HG02610 (cell line): ENCODE results near the gene PNMA8A.
"Not testable (repeated sequence)": the region's sequence is repeated elsewhere in the genome, so short reads cannot be mapped to it uniquely, and the experiment has no call there.

Experiments used
- ATAC-seq: cut with Tn5 transposase; IDR thresholded peaks from one replicate; pipeline ENCODE4 v1.9.1; 2021; ENCODE audit warnings: mild to moderate bottlenecking, moderate library complexity; ENCODE audit not compliant: unreplicated experiment

Gene PNMA8A, protein sequence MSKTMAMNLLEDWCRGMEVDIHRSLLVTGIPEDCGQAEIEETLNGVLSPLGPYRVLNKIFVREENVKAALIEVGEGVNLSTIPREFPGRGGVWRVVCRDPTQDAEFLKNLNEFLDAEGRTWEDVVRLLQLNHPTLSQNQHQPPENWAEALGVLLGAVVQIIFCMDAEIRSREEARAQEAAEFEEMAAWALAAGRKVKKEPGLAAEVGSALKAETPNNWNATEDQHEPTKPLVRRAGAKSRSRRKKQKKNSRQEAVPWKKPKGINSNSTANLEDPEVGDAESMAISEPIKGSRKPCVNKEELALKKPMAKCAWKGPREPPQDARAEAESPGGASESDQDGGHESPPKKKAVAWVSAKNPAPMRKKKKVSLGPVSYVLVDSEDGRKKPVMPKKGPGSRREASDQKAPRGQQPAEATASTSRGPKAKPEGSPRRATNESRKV

DNA sequence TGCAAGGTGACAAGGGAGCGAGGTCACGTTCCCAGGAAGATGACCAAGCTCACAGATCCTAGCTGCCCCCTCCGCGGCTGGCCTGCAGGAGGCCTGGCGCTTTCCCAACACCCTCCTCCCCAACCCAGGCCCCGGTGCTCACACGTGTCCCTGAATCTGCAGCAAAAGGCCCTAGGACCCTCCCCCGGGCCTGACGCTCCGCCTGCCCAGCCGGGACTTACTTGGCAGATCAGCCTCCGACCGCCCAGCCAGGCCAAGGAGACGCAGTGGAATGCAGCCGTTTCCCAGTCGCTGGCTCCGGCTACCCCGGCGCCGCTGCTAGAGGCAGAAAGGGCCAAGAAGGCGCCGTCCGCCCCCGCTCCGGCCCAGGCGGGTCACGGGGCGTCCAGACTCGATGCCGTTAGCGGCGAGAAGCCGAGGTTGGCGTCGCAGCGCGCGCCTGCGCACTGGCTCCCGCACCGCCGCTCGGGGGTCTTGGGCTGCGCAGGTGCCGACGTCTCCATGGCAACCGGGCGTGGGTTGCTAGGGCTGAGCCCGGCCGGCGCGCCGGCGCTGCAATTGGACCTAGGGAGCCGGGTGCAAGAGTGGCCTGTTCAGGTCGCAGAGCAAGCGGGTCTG lies at the start of gene PNMA8A:
Gene PNMA8A, minus strand, starts transcription at position 448 of the 618 bp plus-strand sequence. CDS start 528 bp downstream, outside the sequence.
- no peak for ATAC-seq

DNA sequence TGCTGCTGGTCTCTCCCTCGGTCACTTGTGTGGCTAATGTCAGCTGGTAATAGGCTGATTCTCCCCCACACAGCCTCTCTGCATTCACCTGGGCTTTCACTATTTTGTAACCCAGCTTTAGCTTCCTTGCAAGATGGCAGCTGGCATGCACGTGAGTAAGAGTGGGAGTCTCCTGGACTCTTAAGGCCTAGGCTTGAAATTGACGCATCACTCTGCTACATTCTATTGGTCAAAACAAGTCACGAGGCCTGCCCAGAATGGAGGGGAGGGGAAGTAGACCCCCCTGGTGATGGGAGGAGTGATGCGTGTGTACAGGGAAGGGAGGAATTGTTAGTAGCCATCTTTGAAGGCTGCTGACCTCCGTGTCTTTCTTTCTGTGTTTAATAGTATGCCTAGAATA lies 49.3 kb upstream of the PNMA8A start:
- no peak for ATAC-seq

DNA sequence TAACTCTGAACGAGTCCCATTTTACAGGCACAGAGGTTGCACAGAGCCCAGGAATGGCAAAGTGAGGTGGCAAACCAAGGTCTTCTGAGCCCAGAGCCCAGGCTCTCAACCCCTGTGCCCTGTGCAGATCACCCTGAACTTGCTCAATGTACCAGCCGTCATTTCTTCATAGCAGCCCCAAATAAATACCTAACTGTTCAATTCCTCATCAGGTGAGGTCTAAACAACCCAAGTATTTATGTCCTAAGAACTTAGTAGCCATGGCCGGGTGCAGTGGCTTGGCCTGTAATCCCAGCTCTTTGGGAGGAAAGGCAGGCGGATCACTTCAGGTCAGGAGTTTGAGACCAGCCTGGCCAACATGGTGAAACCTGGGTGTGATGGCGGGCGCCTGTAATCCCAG lies 46.1 kb upstream of the PNMA8A start:
- ATAC-seq = no peak

DNA sequence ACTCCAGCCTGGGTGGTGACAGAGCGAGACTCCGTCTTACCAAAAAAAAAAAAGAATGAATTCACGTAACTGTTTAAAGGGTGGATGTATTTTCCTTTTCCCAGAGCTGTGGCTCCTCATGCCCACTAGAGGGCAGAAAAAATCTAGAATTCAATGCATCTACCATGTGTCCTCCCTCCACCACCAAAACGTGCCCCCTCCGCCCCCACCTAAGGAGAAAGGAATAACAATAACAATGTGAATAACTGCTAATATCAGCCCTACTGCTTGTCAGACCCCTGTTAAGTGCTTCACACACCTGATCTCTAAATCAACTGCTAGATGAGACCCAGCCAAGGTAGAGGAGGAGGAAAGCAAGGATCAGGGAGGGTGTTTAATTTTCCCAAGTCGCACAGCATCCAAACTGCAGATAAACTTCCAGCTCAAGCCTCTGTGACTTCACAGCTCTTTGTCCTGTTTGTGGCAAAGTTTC lies 44.6 kb upstream of the PNMA8A start:
- ATAC-seq = no peak

DNA sequence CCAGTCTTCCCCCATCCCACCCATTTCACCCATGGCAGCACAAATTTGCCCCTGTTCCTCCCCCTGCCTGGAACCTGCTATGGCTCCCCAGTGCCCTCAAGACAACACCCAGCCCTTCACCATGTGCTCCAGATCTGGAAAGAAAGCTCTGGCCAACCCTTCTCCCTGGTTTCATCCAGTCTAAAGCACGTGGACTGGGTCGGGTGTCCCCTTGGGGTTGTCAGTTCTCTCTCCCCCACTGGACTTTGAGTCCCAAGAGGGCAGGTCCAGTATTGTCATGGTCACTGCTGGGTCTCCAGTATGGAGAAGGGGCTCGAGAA lies 43.9 kb upstream of the PNMA8A start:
- ATAC-seq = no peak

DNA sequence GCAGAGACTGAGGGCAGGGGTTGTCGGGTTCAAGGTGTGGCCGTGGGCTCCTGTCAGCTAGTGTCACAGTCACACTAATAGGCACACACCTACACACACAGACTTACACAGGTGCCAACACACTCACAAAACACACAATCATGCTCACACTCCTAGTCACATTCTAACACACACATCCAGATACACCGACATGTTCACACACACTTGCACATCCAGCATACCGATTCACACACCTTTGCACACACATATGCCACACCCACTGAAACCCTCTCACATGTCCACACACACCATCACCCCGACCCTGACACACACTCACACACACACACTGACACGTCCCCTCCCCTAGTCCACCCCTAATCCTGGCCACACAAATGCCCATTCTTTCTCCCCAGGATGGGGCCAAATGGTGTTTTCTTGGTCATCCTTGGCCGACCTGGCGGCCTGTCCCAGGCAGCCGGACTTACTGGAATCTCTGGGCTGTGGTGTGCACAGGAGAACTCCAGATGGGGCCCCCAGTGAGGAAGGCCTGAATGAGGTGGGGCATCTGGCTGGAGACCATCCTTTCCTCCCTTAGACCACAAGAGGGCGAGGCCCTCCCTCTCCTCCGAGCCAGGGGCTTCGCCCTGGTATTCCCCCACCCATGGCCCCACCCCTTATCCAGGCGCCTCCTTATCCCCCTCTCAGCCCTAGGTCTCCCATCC lies 43.4 kb upstream of the PNMA8A start:
- ATAC-seq = no peak

DNA sequence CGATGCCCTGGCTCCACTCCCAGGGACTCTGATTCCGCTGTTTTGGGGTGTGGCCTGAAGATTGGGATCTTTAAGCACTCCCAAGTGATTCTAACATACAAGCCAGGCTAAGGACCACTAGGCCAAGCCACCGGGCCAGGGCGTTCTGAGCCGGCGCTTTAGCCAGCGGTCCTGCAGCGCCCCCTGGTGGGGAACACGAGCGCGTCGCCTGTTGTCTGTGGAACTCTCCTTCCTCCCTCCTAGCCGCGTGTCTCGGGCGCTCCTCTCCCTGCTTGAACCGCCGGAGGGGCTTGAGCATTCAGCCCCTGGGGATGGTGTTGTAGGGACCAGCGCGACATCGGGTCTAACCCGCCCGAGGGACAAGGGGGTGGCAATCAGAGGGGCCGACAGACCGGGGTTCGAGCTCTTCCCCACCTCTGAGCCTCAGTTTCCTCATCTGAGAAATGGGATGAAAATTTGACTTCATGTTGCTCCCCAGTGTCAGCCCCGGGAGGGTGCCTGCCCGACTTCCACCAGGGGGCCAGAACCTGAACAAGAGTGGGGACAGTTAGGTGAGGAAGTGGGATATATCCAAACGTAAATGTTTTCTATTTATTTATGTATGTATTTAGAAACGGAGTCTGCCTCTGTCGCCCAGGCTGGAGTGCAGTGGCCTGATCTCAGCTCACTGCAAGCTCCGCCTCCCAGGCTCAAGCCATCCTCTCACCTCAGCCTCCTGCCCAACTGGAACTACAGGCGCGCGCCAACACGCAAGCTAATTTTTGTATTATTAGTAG lies 42.3 kb upstream of the PNMA8A start:
- no peak for ATAC-seq

DNA sequence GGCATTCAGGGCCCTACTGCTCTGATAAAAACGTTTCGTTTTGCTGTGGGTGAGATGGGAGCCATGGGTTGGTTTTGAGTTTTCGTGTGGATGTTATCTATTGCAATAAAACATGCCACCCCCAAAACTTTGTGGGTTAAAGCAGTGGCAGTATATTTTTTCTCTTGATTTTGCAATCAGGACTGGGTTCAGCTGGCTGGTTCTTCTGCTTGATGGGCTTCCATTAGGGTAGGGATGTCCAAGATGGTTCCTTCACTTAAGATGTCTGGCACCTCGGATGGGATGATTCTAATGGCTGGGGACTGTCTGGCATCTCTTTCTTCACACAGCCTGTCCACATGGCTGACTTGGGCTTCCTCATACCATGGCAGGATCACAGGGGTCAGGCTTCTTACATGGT lies 39.9 kb upstream of the PNMA8A start:
- no peak for ATAC-seq

DNA sequence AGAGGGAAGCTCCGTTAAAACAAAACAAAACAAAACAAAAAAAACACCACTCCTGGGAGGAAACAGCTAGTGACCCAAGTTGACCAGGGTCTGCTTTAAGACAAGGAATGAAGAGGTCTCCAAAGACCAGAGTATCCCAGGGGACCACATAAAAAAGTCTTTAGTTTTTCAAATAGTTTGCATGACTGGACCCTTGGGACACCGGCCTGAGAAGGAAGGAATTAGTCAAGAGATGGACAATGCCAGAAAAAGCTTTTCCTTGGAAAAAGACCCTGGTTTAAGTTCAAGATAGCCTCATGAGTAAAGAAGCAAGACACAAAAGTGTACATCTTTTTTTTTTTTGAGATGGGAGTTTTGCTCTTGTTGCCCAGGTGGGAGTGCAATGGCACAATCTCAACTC lies 36.8 kb upstream of the PNMA8A start:
- no peak for ATAC-seq

DNA sequence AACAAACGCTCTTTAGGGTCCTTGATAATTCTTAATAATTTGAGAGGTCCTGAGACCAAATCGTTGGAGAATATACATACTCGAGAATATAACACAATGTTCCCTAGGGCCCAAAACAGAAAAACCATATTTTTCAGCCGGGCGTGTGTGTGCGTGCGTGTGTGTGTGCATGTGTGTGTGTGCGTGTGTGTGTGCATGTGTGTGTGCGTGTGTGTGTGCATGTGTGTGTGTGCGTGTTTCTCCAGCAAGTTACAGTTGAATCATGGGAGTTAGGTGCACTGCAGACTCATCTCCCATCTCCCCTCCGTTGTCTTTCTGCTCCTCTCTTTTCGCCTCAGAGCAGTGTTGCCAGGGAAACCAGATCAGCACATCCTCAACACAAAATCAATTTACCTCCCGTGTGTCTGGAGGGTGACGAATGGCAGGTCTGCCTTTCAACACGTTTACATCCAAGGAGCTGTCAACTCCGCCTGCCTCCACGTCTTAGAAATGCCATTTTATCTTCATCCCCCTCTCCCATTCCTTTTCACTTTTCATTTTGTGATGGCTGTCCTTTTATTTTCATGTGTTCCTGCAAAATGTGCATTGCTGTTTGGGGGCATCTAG lies 32.6 kb upstream of the PNMA8A start:
- no peak for ATAC-seq

DNA sequence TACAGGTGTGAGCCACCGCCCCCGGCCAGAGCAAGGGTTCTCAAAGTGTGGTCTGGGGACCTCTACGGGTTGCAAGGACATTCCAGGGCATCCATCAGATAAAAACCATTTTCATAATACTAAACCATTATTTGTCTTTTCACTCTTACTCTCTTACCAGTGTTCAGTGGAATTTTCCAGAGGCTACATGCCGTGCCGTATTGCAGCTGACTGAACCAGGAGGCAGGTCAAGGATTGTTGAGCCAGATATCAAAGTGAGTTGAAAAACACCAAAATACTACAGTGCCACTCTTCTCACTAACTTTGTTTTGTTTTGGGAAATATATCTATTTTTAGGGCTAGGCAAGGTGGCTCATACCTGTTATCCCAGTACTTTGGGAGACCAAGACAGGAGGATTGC lies 31.5 kb upstream of the PNMA8A start:
- no peak for ATAC-seq

DNA sequence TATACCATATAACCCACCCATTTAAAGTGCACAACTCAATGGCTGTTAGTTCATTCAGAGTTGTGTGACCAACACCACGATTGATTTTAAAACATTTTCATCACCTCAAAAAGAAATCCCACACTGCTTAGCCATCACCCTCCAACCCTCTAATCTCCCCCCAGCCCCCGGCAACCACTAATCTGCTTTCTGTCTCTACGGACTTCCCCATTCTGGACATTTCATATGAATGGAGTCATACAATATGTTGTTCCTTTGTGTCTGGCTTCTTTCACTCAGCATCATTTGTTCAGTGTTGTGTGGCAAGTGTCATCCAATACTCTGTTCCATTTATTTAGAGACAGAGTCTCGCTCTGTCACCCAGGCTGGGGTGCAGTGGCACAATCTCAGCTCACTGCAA lies 28.3 kb upstream of the PNMA8A start:
- no peak for ATAC-seq

DNA sequence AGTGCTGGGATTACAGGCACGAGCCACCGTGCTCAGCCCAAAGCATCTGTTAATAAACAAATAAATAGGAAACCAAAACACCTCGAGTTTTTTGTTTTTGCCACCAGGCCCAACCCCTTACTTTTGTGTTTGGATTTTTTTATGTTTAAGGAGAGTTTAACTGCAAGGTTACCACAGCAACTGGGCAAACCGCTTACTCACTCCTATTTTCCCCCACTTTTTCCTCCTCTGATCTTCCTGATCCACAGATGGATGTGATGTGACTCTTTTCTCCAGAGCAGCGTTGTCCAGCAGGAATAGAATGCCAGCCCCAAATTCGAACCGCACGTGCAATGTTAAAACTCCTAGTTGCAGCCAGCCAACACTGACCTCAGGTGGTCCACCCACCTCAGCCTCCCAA lies 26.4 kb upstream of the PNMA8A start:
- ATAC-seq = no peak

DNA sequence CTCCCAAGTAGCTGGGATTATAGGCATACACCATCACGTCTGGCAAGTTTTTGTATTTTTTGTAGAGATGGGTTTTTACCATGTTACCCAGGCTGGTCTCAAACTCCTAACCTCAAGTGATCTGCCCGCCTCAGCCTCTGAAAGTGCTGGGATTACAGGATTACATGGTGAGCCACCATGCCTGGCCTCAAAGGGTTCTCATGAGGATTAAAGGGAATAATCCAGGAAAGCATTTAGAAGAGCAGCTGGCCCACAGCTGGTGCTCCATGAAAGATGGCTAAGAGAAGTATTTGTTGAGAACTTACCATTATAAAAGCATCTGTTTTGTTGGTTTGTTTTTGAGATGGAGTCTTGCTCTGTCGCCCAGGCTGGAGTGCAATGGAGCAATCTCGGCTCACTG lies 25.5 kb upstream of the PNMA8A start:
- ATAC-seq = not testable (repeated sequence)

DNA sequence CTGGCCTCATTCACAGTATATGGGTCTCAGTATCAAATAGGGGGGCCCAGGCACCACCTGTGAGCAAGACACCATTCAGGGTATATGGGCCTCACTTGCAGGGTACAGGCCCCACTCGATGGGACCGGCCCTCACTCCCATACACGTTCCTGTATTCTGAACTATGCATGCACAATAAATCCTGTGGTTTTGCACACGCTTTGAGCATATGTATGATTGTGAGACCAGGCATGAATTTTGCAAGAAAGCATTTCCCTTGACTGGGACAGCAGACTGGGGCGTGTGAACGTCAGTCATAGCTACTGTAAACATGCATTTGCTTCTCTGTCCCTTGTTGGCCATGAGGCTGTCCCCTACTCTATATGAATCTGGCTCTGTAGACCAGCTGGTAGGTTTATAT lies 24.9 kb upstream of the PNMA8A start:
- ATAC-seq = no peak

DNA sequence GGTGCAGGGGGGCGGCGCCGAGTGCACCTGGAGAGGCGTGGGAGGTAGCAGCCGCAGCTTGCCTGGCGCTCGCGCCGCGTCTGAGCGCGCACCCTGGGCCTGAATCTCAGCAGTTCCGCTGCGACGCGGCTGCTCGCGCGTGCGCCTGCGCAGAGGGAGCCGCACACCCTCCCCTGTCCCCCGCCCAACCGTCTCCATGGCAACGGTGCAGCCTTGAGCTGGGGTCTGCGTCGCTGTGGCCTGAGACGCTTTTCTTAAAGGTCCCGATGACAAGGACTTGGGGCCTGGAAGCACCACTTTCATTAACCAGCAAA lies 24.4 kb upstream of the PNMA8A start, which contains the start of gene PNMA8B:
Gene PNMA8B, minus strand, starts transcription at position 82 of the 314 bp plus-strand sequence. CDS start 402 bp downstream, outside the sequence.
- ATAC-seq = no peak

DNA sequence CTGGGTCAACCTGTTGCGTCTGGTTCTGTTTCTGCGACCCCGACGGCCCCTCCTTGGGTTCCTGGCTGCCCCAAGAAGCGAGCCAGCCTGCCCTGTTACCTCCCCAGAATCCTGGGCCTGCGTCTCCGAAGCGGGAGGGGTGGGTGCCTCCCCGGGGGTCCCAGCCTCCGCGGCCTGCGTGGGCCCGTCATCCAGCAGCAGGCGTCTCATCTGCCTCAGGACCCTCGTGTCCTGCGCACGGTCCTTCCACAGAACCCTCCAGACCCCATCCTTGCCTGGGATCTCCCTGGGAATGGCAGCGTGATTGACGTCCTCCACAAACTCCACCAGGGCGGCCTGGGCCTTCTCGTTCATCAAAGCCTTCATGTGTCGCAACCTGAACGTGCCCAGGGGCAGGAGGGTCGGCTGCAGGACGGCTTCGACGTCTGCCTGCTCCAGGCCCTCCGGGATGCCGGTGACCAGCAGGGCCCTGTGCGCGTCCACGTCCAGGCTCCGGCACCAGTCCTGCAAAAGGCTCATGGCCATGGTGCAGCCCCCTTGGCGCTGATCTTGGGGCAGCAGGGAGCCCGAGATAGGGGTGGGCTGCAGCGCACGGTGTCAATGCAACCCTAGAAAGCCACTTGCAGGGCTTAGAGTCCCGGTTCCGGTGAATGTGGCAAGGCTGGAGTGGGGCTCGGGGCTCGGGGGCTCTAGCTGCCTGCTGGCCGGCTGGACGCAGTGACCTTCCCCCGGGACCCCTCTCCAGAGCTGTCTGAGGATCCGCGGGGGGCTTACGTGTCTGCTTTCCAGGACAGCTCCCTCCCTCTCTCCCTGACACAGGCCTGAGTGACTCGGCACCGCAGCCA lies 23.8 kb upstream of the PNMA8A start:
- no peak for ATAC-seq

DNA sequence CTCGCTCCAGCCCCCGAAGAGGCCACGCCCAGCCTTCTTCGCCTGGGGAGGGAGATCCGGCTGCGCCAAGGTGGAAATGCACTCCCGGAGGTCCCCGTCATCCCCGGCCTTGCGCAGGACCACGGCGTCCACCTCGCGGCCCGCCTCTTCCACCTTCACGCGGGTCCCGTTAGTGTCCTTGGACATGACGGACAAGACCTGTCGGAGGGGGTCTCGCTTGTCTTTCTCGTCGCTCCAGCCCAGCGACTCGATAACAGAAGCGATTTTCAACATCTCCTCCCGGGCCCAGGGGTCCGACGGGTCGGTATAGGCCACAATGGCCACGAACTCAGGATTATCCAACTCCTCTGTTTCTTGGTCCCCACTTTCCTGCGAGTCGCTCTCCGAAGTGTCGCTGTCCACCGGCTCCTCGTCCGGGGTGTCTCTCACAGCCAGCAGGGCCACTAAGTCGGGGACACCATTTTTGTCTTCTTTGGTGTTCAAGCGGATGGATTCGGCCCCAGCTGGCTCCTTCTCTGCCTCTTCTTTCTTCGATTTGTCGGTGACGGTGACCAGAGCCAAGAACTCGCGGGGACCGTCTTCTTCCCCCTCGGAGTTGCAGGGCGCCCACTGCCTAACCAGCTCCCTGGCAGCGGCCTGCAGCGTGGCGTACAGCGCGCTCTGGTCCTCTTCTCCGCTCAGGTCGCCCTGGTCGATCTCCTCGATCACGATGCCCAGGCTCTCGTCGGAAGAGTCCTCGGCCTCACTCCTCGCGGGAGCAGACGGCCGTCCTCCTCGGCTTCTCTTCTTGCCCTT lies 23.0 kb upstream of the PNMA8A start:
- ATAC-seq = no peak
